GM18498 (cell line): ENCODE data around the gene ATG7.
"Not testable (repeated sequence)": the region's sequence is repeated elsewhere in the genome, so short reads cannot be mapped to it uniquely, and the experiment has no call there.

Source experiments
- ATAC-seq: cut with Tn5 transposase; IDR thresholded peaks from one replicate; pipeline ENCODE4 v1.9.1; 2021; ENCODE audit warnings: mild to moderate bottlenecking, moderate library complexity; ENCODE audit not compliant: unreplicated experiment

Gene ATG7

DNA sequence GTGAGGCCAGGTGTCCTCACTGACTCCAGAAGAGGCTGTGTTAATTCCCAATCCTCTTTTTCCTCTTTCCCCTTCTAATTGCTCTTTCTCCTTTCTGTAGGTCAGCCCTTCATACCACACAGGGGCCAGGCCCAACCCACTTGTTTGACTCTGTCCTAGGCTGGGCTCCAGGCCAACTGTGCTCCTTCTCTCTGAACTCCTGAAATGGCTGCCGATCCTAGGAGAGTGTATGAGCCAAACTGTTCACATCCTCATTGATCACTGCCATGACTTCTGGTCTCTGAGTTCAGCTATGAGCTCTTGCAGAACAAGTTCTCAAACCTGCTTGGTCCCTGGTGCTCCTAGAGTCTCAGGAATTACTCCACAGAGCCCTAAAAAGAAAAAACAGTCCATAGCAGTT, 226.4 kb downstream of the ATG7 start:
- ATAC-seq, result no peak

DNA sequence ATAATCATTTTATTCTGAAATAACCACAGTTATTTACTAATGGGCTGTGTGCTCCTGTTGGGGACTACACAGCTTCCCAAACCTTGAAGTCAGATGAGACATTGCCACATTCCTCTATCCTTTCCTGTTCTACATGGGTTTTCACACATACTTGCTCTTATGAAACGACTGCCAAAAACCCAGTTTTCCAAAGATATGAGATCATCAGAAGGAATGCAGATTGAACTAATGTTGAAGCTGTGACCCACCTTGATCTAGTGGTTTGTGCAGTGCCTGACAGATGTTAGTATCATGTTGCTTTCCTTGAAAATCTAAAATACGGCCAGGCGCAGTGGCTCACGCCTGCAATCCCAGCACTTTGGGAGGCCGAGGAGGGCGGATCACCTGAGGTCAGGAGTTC, 226.9 kb downstream of the ATG7 start:
- ATAC-seq, result no peak

DNA sequence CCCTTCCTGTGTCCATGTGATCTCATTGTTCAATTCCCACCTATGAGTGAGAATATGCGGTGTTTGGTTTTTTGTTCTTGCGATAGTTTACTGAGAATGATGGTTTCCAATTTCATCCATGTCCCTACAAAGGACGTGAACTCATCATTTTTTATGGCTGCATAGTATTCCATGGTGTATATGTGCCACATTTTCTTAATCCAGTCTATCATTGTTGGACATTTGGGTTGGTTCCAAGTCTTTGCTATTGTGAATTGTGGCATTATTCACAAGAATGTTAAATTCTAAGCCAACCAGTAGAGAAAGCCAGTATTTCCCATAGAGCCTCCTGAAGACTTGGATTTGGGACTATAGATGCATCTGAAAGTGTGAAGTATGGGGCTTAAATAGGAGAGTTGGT, 230.2 kb downstream of the ATG7 start:
- ATAC-seq, result not testable (repeated sequence)

DNA sequence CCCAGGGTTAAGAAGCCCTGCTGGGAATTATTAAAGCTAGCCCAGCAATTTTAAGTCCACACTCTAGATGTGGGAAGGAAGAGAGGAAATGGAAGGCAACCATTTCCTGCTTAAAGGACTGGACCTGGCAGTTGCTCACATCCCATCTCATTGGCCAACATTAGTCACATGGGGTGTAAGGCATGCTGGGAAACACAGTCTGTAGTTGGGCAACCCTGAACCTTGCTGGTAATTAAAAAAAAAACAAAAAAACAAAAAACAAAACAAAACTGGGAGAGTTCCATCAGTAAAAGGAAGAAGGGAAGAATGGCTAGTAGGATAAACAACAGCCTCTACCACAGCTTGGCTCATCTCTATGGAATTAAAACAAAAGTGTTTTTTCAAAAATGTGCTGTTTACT, 235.5 kb downstream of the ATG7 start:
- no peak for ATAC-seq

DNA sequence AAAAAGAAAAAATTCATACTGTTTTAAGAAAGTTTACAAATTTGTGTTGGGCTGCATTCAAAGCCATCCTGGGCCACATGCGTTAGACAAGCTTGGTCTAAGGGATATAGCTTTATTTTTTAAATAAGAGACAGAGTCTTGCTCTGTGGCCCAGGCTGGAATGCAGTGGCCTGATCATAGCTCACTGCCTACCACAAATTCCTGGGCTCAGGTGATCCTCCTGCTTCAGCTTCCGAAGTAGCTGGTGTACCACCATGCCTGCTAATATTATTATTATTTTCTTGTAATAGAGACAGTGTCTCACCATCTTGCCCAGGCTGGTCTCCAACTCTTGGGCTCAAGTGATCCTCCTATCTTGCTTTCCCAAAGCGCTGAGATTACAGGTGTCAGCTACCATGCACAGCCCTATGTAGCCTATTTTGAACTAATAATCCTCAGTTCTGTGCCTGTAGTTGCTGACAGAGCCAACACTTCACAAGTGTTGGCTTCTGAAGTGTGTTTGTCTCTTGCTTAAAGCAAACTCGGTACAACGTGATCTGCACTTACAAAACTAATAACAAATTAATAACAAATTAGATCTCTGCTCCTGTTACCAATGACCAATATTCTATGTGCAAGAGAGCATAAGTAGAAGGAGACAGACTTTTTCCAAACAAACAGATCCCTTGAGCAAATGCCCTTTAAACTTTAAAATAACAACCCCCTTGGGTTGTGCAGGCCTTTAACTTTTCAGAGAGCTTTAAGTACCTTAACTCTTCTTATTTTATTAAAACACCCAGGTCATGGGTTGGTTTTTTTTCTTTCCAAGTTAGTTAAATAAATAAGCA, 236.4 kb downstream of the ATG7 start:
- ATAC-seq, result no peak

DNA sequence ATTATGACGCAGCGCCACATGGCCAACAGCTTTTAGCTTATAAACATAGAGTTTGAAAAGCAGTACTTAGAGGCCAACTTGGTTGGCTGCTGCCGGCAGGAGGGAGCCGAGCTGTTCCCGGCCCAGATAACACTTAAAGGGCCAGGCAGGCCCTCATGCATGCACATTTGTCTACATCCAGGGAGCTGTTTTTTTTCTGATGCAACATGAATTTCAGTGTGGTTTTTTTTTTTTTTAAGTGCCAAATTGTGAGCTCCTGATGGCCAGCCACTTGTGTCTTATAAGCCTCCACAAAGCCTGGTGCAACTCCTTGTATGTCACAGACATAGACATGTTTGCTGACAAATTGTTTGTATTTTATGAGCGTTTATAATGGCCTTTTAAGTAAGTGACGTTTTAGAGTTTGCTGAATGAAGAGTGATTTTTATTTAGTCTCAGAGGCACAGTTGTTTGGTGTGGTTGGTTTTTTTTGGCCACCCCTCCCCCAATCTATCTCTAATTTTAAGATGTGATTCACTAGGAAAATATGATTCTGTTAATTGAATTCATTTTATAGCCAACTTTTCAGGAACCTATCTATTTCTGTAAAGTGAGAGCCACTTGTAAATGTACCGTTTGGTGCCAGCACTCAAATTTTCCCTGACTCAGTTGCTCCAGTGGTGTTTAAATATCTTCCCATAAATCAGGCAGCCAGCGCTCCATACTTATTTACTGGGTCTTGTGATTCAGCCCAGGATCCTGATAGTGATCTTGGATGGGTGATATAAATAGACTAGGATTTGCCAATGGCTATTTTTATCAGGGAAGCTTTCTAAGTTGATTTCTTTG, 237.2 kb downstream of the ATG7 start:
- ATAC-seq, result no peak

DNA sequence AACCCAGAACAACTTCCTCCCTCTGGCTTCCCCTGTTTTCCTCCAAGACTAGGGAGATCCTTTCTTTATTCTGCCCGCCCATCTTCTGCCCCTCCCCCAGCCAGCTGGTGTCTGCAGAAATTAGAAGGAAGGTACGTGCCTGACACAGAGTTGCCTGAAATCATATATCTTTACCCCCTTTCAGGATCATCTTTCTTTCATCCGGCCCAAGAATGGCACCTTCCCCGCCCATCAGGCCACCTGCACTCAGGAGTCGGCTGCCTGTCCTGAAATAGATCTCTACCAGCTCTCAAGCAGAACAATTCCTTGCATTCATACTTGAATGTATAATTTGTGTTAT, 237.8 kb downstream of the ATG7 start:
- no peak for ATAC-seq

DNA sequence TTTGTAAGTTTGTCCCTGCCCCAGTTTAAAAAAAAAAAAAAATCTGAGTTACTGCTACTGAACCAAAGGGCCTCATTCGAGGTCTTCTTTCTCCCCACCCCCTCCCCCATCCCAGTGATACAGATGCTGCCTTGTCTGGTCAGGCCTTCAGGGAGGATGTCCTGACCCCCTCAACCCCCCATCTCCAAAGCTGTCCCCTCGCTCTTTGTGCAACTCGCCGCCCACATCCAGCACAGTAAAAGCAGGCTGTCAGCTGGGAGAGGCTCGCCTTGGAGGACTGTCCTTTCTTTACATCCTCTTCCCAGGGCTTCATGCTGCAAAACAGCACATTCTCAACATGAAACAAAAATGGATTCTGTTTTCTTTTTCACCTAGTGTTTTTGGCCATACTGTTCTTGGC, 238.2 kb downstream of the ATG7 start:
- ATAC-seq, result no peak

DNA sequence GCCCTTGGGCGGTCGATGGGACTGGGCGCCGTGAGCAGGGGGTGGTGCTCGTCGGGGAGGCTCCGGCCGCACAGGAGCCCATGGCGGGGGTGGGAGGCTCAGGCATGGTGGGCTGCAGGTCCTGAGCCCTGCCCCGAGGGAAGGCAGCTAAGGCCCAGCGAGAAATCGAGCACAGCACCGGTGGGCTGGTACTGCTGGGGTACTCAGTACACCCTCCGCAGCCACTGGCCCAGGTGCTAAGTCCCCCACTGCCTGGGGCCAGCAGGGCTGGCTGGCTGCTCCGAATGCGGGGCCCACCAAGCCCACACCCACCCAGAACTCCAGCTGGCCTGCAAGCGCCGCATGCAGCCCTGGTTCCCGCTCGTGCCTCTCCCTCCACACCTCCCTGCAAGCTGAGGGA, 239.4 kb downstream of the ATG7 start:
- ATAC-seq, result not testable (repeated sequence)

DNA sequence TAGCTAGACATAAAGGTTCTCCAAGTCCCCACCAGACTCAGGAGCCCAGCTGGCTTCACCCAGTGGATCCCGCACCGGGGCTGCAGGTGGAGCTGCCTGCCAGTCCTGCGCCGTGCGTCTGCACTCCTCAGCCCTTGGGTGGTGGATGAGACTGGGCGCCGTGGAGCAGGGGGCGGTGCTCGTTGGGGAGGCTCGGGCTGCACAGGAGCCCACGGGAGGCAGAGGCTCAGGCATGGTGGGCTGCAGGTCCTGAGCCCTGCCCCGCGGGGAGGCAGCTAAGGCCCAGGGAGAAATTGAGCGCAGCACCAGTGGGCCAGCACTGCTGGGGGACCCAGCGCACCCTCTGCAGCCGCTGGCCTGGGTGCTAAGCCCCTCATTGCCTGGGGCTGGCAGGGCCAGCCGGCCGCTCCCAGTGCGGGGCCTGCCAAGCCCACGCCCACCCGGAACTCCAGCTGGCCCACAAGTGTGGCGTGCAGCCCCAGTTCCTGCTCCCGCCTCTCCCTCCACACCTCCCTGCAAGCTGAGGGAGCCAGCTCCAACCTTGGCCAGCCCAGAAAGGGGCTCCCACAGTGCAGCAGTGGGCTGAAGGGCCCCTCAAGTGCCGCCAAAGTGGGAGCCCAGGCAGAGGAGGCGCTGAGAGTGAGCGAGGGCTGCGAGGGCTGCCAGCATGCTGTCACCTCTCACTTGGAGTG, 241.1 kb downstream of the ATG7 start:
- ATAC-seq, result not testable (repeated sequence)

DNA sequence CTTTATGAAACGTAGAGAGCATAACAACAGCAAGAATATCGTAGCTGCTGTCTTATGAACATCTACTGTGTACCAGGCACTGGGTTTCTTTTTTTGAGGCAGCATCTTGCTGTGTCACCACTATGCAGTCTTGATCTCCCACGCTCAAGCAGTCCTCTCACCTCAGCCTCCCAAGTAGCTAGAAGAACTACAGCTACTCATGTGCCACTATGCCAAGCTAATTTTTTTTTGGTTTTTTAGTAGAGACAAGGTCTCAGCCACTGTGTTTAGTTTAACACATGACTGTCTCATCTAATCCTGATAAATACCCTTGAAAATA, 241.6 kb downstream of the ATG7 start:
- no peak for ATAC-seq

DNA sequence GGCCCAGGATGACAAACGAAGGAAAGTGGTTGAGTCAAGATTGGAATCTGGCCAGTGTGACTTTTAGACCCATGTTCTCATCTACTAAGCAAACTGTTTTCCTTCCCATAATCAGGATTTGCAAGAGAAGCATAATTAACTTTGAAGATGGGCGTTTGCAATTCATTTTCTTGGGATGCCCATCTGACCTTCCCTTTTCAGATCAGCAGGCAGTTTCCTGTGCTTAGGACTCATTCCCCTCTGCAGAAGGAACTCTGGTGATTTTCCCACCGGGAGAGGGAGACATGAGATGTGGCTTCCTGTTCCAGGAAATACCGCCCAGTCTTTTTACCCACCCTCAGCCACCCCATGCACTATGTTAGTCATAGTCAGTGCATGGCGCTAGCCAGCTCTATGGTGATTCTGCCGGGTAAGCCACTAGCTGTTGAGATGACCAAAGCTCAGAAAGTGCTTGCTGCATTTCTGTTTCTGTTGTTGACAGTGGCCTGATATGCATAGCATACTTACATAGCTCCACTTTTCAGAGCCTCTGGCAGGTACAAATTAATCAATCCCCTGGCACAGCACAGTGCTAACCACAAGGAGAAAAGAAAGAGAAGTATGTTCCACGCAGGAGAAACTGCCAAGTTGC, 242.1 kb downstream of the ATG7 start:
- ATAC-seq, result no peak

DNA sequence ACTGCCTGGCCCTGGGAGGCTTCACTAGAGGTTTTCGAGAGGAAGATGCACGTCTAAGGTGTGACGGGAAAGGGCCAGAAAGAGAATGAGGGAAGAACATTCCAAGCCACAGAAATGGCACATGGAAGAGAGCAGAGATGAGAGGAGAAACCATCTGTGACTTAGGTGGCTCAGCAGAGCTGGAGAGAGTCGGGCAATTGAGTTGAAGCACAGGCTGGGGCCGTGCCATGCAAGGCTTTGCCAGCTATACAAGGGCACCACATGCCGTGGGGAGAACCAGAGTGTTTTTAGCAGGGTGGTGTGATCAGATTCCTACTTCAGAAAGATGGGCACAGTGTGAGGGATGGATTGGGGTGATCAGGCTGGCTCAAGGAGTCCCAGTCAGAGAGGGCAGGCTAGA, 245.4 kb downstream of the ATG7 start:
- no peak for ATAC-seq

DNA sequence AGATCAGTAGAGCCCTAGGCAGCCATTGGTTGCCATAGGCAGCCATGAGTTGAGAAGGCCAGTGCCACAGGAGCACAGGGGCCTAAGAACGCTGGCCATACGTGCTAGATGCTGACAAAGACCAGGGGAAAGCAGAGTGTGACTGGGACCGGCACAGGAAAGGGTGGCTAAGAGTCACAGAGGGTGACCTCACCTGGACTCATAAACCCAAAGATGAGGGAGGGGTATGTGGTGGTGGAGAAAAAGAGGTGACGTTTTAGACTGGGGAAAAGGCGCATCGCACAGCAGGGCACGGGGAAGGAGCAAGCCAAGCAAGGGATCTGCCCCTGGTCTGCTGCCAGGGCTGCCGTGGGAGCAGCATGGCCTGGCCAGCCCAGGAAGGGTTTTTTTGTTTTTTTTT, 249.0 kb downstream of the ATG7 start:
- no peak for ATAC-seq

DNA sequence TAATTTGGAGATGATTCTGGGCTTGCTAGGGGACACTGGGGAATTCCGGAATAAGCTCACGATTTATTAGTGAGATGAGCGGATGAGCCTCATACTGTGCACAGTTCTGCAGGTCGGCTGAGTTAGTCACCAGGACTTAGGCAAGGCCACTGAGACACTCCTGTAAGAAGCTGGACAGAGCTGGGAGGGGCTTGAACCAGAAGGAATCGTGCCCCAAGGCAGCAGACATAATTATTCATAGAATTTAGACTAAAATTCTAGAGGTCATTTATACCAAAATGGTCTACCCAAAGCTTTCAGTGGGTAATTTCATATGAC, 250.2 kb downstream of the ATG7 start:
- ATAC-seq, result no peak

DNA sequence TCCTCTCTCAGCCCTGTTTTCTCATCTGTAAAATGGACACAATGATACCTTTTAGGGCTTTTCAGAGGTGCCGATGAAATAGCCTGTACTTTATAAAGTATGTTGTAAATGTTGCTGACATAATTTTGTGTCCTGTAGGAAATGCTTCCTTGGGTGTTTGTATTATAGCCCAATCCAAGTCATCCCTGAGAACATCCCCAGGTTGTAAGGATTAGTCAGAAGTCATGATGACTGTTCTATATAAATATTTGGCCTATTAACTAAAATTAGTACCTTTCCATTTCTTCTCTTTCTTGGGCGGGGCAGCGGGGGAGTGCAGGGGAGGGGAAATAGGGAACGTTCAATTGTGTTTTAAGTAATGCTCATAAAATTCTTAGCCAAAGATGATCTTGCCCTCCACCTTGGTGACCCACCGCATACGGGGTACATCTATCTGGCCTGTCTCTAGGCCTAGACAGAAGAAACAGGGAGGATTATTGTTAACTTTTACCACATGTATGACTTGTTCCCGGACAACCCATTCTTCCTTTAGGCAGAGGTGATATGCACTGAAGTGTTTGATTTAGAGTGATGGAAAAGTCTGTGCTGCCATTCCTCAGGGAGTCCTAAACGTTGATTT, 250.9 kb downstream of the ATG7 start:
- no peak for ATAC-seq

DNA sequence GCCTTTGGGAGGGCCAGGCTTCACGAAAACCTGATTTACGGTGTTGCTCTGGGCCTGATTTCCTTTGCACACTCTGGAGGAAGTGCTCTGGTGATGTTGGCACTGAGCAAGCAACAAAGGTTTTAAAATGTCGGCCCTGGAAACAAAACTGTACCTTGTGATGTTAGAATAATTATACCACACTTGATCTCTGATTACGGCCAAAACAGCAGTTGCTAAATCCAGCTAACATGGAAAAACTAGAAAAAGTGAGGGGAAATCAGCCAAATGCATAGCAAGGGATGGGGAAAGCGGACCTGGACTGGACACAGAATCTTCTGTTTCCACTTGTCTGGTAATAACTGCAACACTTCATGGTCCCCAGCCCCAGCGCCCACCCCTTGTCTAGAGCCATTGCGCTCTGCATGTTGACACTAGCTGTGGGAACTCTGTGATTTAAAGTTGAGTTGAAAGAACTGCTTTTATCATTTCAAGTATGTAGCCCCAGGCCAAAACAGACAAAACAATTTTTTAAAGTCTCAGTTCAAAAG, 251.4 kb downstream of the ATG7 start:
- ATAC-seq, result no peak

DNA sequence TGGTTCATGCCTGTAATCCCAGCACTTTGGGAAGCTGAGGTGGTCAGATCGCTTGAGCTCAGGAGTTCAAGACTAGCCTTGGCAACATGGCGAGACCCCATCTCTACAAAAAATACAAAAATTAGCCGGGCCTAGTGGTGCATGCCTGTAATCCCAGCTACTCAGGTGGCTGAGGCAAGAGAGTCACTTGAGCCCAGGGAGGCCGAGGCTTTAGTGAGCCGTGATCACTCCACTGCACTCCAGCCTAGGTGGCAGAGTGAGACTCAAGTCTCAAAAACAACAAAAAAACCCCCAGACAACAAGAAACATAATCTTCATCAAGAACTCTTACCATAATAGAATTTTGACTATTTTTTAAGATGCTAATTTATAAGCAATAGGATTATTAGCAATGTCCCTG, 253.9 kb downstream of the ATG7 start:
- ATAC-seq, result not testable (repeated sequence)

DNA sequence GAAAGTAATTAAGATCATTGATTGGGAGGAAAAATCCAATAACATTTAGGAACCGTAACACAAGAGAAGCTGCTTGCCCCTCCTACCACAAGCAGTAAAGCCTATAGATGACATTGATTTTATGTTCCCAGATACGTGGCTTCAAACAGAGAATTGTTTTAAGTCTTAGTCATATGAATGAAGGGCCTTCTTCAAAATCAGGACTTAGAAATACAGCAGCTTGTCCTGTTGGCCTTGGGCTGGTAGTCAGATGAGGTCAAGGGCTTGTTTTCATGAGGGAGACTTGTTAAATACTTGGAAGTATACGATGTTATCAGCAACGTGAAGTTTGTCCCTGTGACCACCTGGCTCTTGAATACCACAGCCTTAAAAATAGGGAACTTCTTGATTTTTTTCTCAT, 257.1 kb downstream of the ATG7 start:
- ATAC-seq, result no peak

DNA sequence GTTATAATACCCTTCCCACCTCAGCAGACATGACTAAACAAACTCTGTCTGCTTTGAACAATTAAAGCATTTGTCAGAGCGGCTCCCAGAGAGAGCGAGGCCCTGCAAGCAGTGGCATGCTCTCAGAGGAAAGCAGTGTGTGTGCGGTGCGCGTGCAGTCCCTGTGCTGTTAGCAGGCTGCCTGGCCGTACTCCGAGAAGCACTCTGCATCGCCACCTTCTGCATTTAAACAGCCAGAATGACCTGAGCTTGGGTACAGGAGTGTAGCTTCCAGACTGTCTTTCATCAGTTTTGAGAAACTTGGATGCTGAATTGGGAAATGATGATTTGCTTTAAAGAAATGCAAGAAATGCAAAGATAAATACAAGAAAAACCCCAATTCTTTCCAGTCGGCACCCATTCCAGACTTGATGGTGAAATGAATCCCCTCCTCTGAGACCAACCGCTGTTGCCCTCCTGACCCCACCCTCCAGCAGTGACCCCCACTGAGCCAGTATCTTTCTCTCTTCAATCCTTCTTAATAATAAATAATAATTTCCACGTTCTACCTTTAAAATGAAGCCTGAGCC, 258.0 kb downstream of the ATG7 start:
- no peak for ATAC-seq
